K562 treated with DMSO at 1 percent for 24 hours (cell line): Measurements from ENCODE around the gene KANK3. TPM values are rescaled to one million over a fixed set of nuclear protein-coding genes. Genes with fewer than 3 reads are reported as not detected.

Source experiments
- total RNA-seq: library from RNA; unstranded; fragments of 300-600 nt; gene quantifications from 2 replicates; pipeline ENCODE4 v1.2.3, GENCODE V29; 2022; ENCODE audit warnings: low read depth; ENCODE audit not compliant: insufficient read depth

Gene KANK3
- total RNA-seq, result 1.5 and 1.6 TPM in 2 replicates

GRCh38 chr19:8342684-8343482, at the start of gene KANK3:
TSS of gene KANK3 (minus strand) at chr19:8343262. CDS start at chr19:8337828, 5,434 bp downstream.

GRCh38 chr19:8389891-8390616, 47.0 kb upstream of the KANK3 start, which contains the start of gene RAB11B:
TSS of gene RAB11B (plus strand) at chr19:8390360. CDS start at chr19:8390417, 57 bp downstream.

GRCh38 chr19:8363803-8364771, 21.0 kb upstream of the KANK3 start, which contains the start of gene ANGPTL4:
TSS of gene ANGPTL4 (plus strand) at chr19:8364155. CDS start at chr19:8364322, 167 bp downstream.

GRCh38 chr19:8321067-8321985, 21.7 kb downstream of the KANK3 start, which contains the start of the genes NDUFA7 and RPS28:
TSS of gene NDUFA7 (minus strand) at chr19:8321375. CDS start at chr19:8321358, 17 bp downstream.
TSS of gene RPS28 (plus strand) at chr19:8321496. CDS start at chr19:8321531, 35 bp downstream.

GRCh38 chr19:8307965-8308866, 34.8 kb downstream of the KANK3 start, which contains the start of gene CD320:
TSS of gene CD320 (minus strand) at chr19:8308358. CDS start at chr19:8308290, 68 bp downstream.

Other genes starting within 250 kb of the KANK3 start
- gene FBN3, start 193.7 kb downstream of the KANK3 start, total RNA-seq, result 0.08 and 0.12 TPM in 2 replicates
- gene CERS4, start 133.9 kb downstream of the KANK3 start, total RNA-seq, result 12.2 and 19.7 TPM in 2 replicates
- gene CD320, start 34.9 kb downstream of the KANK3 start, total RNA-seq, result 73.0 and 73.3 TPM in 2 replicates
- 144 and 170 TPM in 2 replicates for gene NDUFA7, start 21.9 kb downstream of the KANK3 start, total RNA-seq
- 3,035 and 3,232 TPM in 2 replicates for gene RPS28, start 21.8 kb downstream of the KANK3 start, total RNA-seq
- gene ANGPTL4, start 20.9 kb upstream of the KANK3 start, total RNA-seq, result 1.9 and 2.6 TPM in 2 replicates
- 141 and 162 TPM in 2 replicates for gene RAB11B, start 47.1 kb upstream of the KANK3 start, total RNA-seq
- 47.1 and 48.6 TPM in 2 replicates for gene MARCHF2, start 70.0 kb upstream of the KANK3 start, total RNA-seq
- 466 and 500 TPM in 2 replicates for gene HNRNPM, start 101.7 kb upstream of the KANK3 start, total RNA-seq
- gene PRAM1, start 159.4 kb upstream of the KANK3 start, total RNA-seq, result 0.09 and 0.38 TPM in 2 replicates
- gene ZNF414, start 170.9 kb upstream of the KANK3 start, total RNA-seq, result 19.0 and 22.5 TPM in 2 replicates
- 65.8 and 68.7 TPM in 2 replicates for gene MYO1F, start 234.2 kb upstream of the KANK3 start, total RNA-seq